ENCODE data around the gene UFD1. TPM values are rescaled to one million over a fixed set of nuclear protein-coding genes. Genes with fewer than 3 reads are reported as not detected.

Gene UFD1
- total and polyA plus RNA-seq, 3 donors from 2014 or later: 46.1 to 86.6 (median 54.5) TPM

DNA sequence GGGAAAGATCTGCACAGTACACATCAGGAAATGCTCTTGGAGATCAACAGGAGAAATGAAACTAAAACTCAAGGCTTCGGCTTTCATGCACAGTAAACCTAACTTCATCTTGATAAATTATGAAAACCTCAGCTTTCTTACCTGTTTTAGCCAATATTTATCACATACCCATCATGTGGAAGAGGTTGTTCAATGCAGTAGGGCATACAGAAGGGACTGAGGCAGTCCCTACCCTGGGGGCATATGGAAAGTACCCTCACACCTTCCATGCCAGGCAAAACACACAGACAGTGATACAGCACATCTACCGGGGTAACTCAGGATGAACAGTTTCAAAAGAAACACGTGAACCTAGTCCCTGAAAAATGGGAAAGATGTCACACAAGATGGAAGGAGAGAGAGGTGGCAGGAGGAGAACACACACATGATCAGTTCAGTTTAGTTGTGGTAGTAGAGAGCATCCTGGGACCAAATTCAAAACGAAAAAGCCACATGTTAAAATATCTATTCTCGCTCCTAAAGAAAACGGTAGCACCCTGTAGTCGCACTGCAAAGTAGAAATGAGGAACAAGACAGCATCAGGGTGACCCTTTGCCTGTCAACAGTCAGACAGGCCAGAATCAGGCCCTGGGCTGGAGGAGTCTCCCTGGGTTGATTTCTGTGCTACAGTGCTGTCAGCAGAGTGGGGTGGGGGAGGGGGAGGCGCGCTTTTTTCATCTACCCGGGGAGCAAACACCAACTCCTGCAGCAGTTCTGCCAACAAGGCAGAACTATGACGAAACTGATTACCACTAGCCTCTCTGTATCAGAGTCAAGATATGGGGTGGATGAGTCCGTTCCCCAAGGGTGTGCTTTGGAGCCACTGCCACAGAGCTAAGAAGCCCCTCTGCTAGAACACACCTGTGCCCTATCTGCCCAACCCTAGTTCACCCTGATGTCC lies 48.8 kb downstream of the UFD1 start:
- WGBS, 2 donors: 6 to 9% methylated on average over 12 of the region's 12 CpGs
- no peaks in the 10 kb centered on the region for H3K27me3 ChIP-seq
- H3K36me3 ChIP-seq (ENCODE audit: low read depth, missing control alignments): no peaks in the 10 kb centered on the region
- peak overlapping the region; percentile 72 to 91 for H3K4me3 ChIP-seq
- peaks cover 19% of the 10 kb centered on the region for H3K4me1 ChIP-seq
- peak; percentile 47 for DNase-seq
- peak overlapping the region in 1 of 2 donors; percentile 2 for H3K27ac ChIP-seq
- no peaks in the 10 kb centered on the region for H3K9me3 ChIP-seq
- TF ChIP-seq POLR2A (IDR thresholded peaks at IDR 0.05): no peak
- TF ChIP-seq, protein P1, sequence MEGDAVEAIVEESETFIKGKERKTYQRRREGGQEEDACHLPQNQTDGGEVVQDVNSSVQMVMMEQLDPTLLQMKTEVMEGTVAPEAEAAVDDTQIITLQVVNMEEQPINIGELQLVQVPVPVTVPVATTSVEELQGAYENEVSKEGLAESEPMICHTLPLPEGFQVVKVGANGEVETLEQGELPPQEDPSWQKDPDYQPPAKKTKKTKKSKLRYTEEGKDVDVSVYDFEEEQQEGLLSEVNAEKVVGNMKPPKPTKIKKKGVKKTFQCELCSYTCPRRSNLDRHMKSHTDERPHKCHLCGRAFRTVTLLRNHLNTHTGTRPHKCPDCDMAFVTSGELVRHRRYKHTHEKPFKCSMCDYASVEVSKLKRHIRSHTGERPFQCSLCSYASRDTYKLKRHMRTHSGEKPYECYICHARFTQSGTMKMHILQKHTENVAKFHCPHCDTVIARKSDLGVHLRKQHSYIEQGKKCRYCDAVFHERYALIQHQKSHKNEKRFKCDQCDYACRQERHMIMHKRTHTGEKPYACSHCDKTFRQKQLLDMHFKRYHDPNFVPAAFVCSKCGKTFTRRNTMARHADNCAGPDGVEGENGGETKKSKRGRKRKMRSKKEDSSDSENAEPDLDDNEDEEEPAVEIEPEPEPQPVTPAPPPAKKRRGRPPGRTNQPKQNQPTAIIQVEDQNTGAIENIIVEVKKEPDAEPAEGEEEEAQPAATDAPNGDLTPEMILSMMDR (IDR thresholded peaks at IDR 0.05): no peak
- intact Hi-C loops (cut with DNase I; ENCODE audit: low total_unique reads): no loop called here

DNA sequence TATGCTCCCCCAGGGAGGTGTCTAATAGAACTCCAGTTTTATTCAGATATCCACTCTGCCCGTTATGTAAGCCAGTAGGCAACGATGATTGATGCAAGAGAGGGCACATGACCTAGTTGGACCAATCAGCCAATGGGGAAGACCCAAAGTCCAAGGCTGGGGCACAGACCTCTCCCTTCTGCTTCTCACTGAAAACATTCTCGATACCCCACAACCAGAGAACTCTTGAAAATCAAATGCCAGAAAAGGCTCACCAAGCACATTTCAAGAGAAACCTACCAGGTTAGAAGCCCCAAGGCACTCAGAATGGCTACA lies 54.9 kb downstream of the UFD1 start:
- intact Hi-C loops (cut with DNase I; ENCODE audit: low total_unique reads): no loop called here
- Histone ChIP-seq H3K36me3 (ENCODE audit: low read depth, missing control alignments) (no peaks in the 10 kb centered on the region), H3K4me1 (no peaks in the 10 kb centered on the region), H3K9me3 (no peaks in the 10 kb centered on the region), H3K4me3 (no peak overlapping the region), H3K27ac (no peak overlapping the region), H3K27me3 (no peaks in the 10 kb centered on the region)
- 94 to 100% methylated on average over 3 of the region's 3 CpGs for WGBS, 2 donors
- no peak for TF ChIP-seq POLR2A (IDR thresholded peaks at IDR 0.05)
- TF ChIP-seq, protein P1 (IDR thresholded peaks at IDR 0.05): no peak
- no peak for DNase-seq

DNA sequence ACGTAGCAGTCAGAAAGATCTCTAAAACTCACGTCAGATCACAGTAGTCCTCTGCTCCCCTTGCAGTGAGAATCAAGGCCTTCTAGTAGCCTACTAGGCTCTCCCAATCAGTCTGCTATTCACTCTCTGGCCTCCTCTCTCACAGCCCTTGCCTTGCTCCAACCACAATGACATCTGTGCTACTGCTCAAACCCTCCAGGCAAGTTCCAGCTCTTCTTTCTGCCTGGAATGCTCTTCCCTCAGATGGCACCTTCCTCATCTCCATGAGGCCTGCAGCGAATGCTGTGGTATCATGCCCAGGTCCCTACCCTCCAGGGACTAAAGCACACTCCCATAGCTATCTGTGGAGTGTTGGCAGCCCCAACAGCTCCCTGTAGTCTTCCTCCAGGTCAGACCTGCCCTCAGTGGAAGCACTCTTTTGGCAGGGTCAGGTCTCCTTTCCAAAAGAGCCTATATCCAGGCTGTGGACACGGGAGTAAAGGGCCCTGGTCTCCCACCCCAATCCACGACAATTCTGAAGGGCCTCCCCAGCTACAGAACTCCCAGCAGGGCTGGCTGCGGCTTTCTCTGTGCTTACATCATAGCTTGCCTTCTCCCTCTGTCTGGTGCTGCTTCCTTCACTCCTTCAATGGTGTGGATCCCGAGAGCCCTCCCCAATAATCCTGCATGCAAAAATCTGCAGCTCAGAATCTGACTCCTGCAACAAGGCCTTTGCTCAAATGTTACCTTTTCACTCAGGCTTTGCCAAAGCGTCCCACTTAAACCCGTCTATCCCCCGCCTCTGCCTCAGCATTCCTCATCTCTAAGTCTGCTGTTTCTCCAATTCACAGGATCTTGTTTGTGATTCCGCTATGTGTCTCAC lies 56.3 kb downstream of the UFD1 start:
- H3K4me1 ChIP-seq: no peaks in the 10 kb centered on the region
- H3K27me3 ChIP-seq: no peaks in the 10 kb centered on the region
- H3K27ac ChIP-seq: no peak overlapping the region
- TF ChIP-seq, protein P1 (IDR thresholded peaks at IDR 0.05): no peak
- TF ChIP-seq POLR2A (IDR thresholded peaks at IDR 0.05): no peak
- DNase-seq: no peak
- no peak overlapping the region for H3K4me3 ChIP-seq
- intact Hi-C loops (cut with DNase I; ENCODE audit: low total_unique reads): no loop called here
- H3K9me3 ChIP-seq: no peaks in the 10 kb centered on the region
- WGBS, 2 donors: 61 to 81% methylated on average over 10 to 11 of the region's 11 CpGs
- no peaks in the 10 kb centered on the region for H3K36me3 ChIP-seq (ENCODE audit: low read depth, missing control alignments)

DNA sequence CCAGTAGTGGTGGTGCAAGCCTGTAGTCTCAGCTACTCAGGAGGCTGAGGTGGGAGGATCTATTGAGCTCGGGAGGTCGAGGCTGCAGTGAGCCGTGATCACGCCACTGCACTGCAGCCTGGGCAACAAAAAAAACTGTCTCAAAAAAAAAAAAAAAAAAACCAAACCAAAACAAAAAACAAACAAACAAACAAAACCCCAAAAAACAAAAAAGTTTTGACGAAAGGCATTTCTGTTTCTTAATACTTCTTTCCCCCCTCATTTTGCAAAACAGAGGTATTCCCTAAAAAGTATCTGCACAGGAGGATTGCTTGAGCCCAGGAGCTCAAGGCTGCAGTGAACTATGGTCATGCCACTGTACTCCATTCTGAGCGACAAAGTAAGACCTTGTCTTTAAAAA lies 58.7 kb downstream of the UFD1 start:
- intact Hi-C loops (cut with DNase I; ENCODE audit: low total_unique reads): no loop called here
- Histone ChIP-seq H3K4me1 (no peaks in the 10 kb centered on the region), H3K27ac (no peak overlapping the region), H3K27me3 (no peaks in the 10 kb centered on the region), H3K4me3 (no peak overlapping the region), H3K9me3 (no peaks in the 10 kb centered on the region), H3K36me3 (ENCODE audit: low read depth, missing control alignments) (no peaks in the 10 kb centered on the region)
- TF ChIP-seq, protein P1 (IDR thresholded peaks at IDR 0.05): no peak
- no peak for TF ChIP-seq POLR2A (IDR thresholded peaks at IDR 0.05)
- no peak for DNase-seq
- whole genome bisulfite sequencing, 2 donors: 83 to 84% methylated on average over 6 of the region's 6 CpGs
